Lower leg skin (tissue), 3 donors: ENCODE data around the gene DLG2.

ENCODE experiments used
- POLR2A ChIP-seq, 2 donors: fragments of 450-650 bp; IDR thresholded peaks; one replicate each; pipeline ENCODE4 v1.6.1; 2016 to 2017; ENCODE audit warnings: antibody characterized with exemption in 2 of 2, mild to moderate bottlenecking in 1 of 2, moderate library complexity in 1 of 2
- TF ChIP-seq, protein P1 (sequence below), 3 donors: fragments of 450-650 bp; IDR thresholded peaks; one replicate each; pipeline ENCODE4 v1.5.1; 2016; ENCODE audit warnings: antibody characterized with exemption in 3 of 3, mild to moderate bottlenecking in 3 of 3, moderate library complexity in 2 of 3

DNA sequence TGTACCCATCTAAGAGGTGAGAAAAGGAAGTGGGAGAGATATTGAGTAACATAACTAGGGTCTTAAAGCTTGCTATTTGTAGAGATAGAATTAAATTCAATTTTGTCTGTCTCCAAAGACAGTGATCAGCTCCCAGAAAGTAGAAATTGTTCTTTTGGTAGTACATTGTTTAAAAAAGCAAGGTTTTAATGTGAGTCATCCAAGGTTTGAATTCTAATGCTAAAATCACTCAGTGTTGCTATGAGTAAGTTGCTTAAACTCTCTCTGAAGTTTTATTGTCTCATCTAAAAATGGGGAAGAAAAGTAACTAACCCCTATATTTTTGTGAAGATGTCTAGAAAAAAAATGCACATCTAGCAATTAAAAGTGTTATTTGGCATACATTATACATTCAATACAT, 1336.5 kb downstream of the DLG2 start:
- TF ChIP-seq POLR2A (IDR thresholded peaks at IDR 0.05): no peak
- TF ChIP-seq, protein P1, sequence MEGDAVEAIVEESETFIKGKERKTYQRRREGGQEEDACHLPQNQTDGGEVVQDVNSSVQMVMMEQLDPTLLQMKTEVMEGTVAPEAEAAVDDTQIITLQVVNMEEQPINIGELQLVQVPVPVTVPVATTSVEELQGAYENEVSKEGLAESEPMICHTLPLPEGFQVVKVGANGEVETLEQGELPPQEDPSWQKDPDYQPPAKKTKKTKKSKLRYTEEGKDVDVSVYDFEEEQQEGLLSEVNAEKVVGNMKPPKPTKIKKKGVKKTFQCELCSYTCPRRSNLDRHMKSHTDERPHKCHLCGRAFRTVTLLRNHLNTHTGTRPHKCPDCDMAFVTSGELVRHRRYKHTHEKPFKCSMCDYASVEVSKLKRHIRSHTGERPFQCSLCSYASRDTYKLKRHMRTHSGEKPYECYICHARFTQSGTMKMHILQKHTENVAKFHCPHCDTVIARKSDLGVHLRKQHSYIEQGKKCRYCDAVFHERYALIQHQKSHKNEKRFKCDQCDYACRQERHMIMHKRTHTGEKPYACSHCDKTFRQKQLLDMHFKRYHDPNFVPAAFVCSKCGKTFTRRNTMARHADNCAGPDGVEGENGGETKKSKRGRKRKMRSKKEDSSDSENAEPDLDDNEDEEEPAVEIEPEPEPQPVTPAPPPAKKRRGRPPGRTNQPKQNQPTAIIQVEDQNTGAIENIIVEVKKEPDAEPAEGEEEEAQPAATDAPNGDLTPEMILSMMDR (IDR thresholded peaks at IDR 0.05): no peak
